Brain microvascular endothelial cell (primary cell): ENCODE data around the gene EVX2.

Experiments
- DNase-seq: peaks from one replicate; pipeline ENCODE4 v3.0.0-alpha.2; 2020
- H3K27ac ChIP-seq: fragments of 250-450 bp; sonication (Bioruptor Pico); 2 replicates; pipeline ENCODE4 v1.5.1; 2020; ENCODE audit warnings: mild to moderate bottlenecking, moderate library complexity
- H3K27me3 ChIP-seq: fragments of 250-450 bp; sonication (Bioruptor Pico); replicated peaks from 2 replicates; pipeline ENCODE4 v1.5.1; 2020; ENCODE audit warnings: mild to moderate bottlenecking
- H3K36me3 ChIP-seq: fragments of 250-450 bp; sonication (Bioruptor Pico); replicated peaks from 2 replicates; pipeline ENCODE4 v1.5.1; 2020; ENCODE audit warnings: mild to moderate bottlenecking
- H3K4me3 ChIP-seq: 2 replicates; pipeline ENCODE4 v1.5.1; 2011; ENCODE audit warnings: low read depth, mild to moderate bottlenecking, control low read depth, low read length, moderate library complexity
- in situ Hi-C: cut with HindIII; loops from 2 replicates; pipeline ENCODE4 v1.10.0; 2017; ENCODE audit warnings: low sequenced_read_pairs, low pct_ligation_motif_present
- TF ChIP-seq, protein P1 (sequence below): IDR thresholded peaks from 2 replicates; pipeline ENCODE4 v1.5.1; 2011; ENCODE audit warnings: low read depth, mild to moderate bottlenecking, moderate library complexity, low read length, control low read depth, inconsistent platforms; ENCODE audit errors: missing control alignments

The EVX2 gene

GRCh38 chr2:176101216-176101830, 17.6 kb upstream of the EVX2 start:
- TF ChIP-seq, protein P1, sequence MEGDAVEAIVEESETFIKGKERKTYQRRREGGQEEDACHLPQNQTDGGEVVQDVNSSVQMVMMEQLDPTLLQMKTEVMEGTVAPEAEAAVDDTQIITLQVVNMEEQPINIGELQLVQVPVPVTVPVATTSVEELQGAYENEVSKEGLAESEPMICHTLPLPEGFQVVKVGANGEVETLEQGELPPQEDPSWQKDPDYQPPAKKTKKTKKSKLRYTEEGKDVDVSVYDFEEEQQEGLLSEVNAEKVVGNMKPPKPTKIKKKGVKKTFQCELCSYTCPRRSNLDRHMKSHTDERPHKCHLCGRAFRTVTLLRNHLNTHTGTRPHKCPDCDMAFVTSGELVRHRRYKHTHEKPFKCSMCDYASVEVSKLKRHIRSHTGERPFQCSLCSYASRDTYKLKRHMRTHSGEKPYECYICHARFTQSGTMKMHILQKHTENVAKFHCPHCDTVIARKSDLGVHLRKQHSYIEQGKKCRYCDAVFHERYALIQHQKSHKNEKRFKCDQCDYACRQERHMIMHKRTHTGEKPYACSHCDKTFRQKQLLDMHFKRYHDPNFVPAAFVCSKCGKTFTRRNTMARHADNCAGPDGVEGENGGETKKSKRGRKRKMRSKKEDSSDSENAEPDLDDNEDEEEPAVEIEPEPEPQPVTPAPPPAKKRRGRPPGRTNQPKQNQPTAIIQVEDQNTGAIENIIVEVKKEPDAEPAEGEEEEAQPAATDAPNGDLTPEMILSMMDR, result no peak
- Histone ChIP-seq H3K27me3 (peaks cover 97% of the 10 kb centered on the region), H3K36me3 (no peaks in the 10 kb centered on the region), H3K4me3 (no peak overlapping the region), H3K27ac (no peak overlapping the region)
- DNase-seq, result no peak
- in situ Hi-C loops, result no loop called here

- in situ Hi-C loops, result no loop called here
- H3K27me3 ChIP-seq, result peaks cover 97% of the 10 kb centered on the region
Observed at GRCh38 chr2:176100547-176101140, 16.9 kb upstream of the EVX2 start.

GRCh38 chr2:176099728-176100546, 16.2 kb upstream of the EVX2 start, which contains the start of gene HOXD12:
Gene HOXD12, plus strand, starts transcription at chr2:176099795. Its CDS starts 7 bp downstream, at chr2:176099802.
- Histone ChIP-seq H3K36me3 (no peaks in the 10 kb centered on the region), H3K4me3 (no peak within 1 kb of the TSS), H3K27ac (no peak within 1 kb of the TSS), H3K27me3 (peaks cover 97% of the 10 kb centered on the region)
- in situ Hi-C loops, result loop anchor here (10.0 kb wide), 1 partner anchor 735 kb away; no protein-coding TSS in a partner anchor
- TF ChIP-seq, protein P1, result no peak
- DNase-seq, result no peak

More at GRCh38 chr2:176100547-176101140, 16.9 kb upstream of the EVX2 start:
- DNase-seq, result no peak
- Histone ChIP-seq H3K36me3 (no peaks in the 10 kb centered on the region), H3K4me3 (no peak overlapping the region), H3K27ac (no peak overlapping the region)
- TF ChIP-seq, protein P1, result no peak

- no peak for DNase-seq
Observed at GRCh38 chr2:176099159-176099727, 15.5 kb upstream of the EVX2 start.

More at GRCh38 chr2:176099159-176099727, 15.5 kb upstream of the EVX2 start:
- no peak overlapping the region for H3K4me3 ChIP-seq
- TF ChIP-seq, protein P1, result no peak
- in situ Hi-C loops, result loop anchor here (10.0 kb wide), 1 partner anchor 734 kb away; no protein-coding TSS in a partner anchor
- no peak overlapping the region for H3K27ac ChIP-seq
- peaks cover 97% of the 10 kb centered on the region for H3K27me3 ChIP-seq
- H3K36me3 ChIP-seq, result no peaks in the 10 kb centered on the region
